OCI-LY7 (cell line): ENCODE results near the gene SALL3.

Experiments
- EZH2phosphoT487 ChIP-seq: fragments of 200-600 bp; sonication (generic); IDR thresholded peaks from 2 replicates; pipeline ENCODE4 v1.6.1; 2018; ENCODE audit warnings: low read depth, borderline replicate concordance, mild to moderate bottlenecking, mixed run types, antibody characterized with exemption, low read length, moderate library complexity, mixed read lengths
- TF ChIP-seq, protein P1 (sequence below): fragments of 200-600 bp; sonication (generic); conservative IDR thresholded peaks from 2 replicates; pipeline ENCODE4 v1.5.1; 2014; ENCODE audit warnings: mild to moderate bottlenecking, antibody characterized with exemption, low read length, moderate library complexity, mixed read lengths

GRCh38 chr18:78971511-78972245 lies 7.9 kb upstream of the SALL3 start:
- TF ChIP-seq, protein P1, sequence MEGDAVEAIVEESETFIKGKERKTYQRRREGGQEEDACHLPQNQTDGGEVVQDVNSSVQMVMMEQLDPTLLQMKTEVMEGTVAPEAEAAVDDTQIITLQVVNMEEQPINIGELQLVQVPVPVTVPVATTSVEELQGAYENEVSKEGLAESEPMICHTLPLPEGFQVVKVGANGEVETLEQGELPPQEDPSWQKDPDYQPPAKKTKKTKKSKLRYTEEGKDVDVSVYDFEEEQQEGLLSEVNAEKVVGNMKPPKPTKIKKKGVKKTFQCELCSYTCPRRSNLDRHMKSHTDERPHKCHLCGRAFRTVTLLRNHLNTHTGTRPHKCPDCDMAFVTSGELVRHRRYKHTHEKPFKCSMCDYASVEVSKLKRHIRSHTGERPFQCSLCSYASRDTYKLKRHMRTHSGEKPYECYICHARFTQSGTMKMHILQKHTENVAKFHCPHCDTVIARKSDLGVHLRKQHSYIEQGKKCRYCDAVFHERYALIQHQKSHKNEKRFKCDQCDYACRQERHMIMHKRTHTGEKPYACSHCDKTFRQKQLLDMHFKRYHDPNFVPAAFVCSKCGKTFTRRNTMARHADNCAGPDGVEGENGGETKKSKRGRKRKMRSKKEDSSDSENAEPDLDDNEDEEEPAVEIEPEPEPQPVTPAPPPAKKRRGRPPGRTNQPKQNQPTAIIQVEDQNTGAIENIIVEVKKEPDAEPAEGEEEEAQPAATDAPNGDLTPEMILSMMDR = no peak
- no peak for TF ChIP-seq EZH2phosphoT487
